GM21825 (cell line): ENCODE data around the gene ZDHHC9.

Source experiments
- ATAC-seq: cut with Tn5 transposase; IDR thresholded peaks from one replicate; pipeline ENCODE4 v1.9.1; 2021; ENCODE audit warnings: mild to moderate bottlenecking, moderate library complexity; ENCODE audit not compliant: unreplicated experiment

ZDHHC9 gene

GRCh38 chrX:129823115-129823514 lies 20.6 kb downstream of the ZDHHC9 start:
- peak; percentile 83 for ATAC-seq

DNA sequence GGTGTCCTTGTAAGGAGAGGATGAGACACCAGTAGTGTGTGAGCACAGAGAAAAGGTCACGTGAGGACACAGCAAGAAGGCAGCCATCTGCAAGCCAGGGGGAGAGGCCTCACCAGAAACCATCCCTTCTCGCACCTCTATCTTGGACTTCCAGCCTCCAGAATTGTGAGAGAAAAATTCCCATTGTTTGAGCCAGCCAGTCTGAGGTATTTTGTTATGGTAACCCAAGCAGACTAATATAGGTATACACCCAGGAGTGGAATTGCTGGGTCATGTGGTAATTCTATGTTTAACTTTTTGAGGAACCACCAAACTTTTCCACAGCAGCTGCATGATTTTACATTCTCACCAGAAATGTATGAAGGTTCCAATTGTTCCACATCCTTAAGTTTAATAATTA lies 25.6 kb downstream of the ZDHHC9 start:
- ATAC-seq = no peak

DNA sequence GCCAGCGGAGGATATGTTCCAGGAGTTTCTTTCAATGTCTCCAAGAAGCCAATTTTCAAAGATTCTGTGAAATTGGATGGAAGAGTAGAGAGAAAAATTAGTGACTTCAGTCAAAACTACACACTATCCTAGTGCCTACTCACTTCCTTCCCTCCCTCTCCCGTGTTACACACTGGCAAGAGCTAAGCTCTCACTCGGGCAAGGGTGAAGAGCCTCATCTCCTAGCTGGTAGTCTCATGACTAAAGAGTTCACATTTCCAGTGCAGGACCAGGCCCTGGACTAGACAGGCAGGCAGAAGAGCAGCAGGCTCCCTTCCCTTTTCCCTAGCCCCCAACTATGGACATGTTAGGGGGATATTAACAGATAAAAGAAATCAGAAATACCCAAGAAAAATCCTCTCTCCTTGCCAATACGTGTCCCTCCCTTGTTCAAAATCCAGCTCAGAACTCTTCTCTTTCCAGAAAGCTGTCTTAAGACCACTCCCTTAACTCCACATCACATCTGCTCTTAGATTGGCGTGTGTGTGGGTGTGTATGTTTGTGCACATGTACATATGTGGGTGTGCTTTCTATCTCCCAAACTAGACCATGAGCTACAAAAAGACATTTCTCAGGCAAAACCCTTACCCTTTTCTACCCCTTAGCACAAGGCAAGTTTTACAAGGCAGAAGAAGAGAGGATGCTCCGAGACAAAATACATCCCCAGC lies 29.9 kb downstream of the ZDHHC9 start:
- ATAC-seq = no peak

DNA sequence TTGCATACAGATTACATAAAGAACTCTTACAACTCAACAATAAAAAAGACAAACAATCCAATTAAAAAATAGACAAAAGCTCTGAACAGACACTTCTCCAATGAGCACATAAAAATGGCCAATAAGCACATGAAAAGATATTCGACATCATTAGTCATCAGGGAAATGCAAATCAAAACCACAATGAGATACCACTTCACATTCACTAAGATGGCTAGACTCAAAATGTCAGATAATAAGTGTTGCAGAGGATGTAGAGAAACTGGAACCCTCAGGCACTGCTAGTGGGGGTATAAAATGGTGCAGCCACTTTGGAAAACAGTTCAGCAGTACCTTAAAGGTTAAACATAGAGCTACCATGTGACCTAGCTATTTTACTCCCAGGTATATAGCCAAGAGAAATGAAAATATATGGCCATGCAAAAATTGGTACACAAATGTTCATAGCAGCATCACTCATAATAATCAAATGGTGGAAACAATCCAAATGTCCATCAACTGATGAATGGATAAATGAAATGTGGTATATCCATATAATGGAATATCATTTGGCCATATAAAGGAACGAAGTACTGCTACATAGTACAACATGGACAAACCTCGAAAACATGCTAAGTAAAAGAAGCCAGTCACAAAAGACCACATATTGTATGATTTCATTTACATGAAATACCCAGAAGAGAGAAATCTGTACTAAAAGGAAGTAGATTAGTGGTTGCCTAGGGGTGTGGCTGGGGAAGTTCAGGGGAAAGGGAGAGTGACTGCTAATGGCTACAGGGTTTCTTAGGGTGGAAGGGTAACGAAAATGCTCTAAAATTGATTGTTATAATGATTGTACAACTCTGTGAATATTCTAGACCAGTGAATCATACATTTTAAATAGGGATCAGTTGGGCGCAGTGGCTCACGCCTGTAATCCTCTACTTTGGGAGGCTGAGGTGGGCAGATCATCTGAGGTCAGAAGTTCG lies 34.6 kb downstream of the ZDHHC9 start:
- no peak for ATAC-seq

GRCh38 chrX:129808158-129808828 lies 35.4 kb downstream of the ZDHHC9 start:
- no peak for ATAC-seq

DNA sequence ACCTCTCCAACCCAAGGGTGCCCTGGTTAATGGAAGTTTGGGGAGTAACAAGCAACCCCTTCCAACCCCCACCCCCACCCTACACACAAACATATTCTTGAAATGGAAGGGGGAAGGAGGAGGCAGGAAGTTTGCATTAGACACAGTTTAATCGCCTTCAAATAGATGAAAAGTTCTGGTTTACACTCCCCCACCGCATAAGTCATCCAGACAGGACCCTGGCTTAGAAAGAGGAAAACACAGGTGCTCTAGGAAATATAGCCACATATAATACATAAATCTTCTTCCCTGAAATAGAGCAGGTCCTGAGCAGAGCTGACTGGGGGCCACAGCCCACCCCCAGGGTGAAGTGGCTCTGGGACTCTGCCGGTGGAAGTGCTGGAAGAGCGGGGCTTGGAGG lies 38.9 kb downstream of the ZDHHC9 start:
- no peak for ATAC-seq

GRCh38 chrX:129802863-129803262 lies 40.8 kb downstream of the ZDHHC9 start:
- no peak for ATAC-seq

DNA sequence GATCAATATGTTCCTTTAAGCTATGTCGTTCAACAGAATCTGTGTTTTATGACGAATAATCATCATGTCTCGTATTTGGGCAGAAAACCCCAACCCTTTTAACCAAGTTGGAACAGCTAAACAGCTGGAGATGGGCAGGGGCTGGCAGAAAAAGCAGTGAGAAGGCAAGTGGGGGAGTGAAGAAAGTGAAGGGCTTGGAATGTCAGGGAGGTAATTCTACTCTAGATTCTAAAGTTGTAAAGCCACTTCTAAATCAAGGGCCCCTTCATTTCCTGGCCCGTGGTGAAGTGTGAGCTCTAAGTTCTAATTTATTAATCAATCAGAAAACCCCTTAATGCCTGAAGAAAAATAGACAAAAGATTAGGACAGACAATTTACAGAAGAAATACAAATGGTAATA lies 43.5 kb downstream of the ZDHHC9 start:
- no peak for ATAC-seq

- ATAC-seq = no peak
Measured at GRCh38 chrX:129798888-129799287, 44.8 kb downstream of the ZDHHC9 start.

- no peak for ATAC-seq
Measured at GRCh38 chrX:129798456-129798855, 45.2 kb downstream of the ZDHHC9 start.

DNA sequence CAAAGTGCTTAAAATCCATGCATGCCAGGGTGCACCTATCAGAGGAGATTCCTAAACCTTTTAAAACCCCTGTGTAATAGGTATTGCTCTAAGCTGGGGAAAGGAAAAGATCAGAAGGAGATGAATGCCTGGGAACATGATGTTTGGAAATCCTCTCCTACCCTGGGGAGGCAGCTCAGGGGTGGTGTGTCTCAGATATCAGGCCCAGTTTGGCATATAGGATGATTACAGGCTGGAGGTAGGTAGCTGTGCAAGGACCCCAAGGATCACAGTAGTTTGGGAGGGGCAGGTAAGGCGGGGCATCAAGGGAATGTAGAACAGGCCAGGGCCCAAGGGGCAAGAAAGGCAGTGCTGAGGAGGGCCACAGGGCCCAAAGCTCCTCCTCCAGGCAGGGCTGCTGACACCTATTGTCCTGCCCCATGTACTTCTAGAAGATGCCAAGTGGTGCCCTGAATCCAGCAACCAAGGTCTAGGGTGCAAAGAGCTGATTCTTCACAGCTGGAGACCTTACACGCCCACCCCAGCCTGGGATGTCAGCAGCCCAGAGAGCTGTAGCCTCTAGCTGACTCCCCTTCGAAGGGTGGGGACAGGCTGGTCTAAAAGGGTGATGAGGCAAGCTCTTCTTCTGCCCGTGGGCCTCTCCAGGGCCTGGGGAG lies 46.3 kb downstream of the ZDHHC9 start:
- no peak for ATAC-seq

DNA sequence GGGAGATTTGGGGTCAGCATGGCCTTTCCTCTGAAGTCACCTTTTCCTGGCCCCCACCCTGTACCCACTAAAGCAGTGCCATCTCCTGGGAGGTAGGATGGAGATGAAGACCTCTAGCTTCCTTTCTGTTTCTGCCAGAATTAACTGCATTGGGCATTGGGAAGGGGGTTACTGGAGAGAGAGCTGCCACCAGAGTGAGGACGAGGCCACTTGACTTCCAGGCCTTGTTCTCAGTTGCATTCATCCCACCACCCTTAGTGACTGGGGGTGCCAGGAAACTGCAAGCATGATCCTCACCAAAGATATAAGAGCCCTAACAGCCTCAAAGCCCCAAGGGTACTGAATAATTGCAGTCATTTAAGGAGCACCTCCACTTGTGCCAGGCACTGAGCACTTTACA lies 48.1 kb downstream of the ZDHHC9 start:
- ATAC-seq = no peak

- no peak for ATAC-seq
Measured at GRCh38 chrX:129793604-129794191, 50.0 kb downstream of the ZDHHC9 start.

DNA sequence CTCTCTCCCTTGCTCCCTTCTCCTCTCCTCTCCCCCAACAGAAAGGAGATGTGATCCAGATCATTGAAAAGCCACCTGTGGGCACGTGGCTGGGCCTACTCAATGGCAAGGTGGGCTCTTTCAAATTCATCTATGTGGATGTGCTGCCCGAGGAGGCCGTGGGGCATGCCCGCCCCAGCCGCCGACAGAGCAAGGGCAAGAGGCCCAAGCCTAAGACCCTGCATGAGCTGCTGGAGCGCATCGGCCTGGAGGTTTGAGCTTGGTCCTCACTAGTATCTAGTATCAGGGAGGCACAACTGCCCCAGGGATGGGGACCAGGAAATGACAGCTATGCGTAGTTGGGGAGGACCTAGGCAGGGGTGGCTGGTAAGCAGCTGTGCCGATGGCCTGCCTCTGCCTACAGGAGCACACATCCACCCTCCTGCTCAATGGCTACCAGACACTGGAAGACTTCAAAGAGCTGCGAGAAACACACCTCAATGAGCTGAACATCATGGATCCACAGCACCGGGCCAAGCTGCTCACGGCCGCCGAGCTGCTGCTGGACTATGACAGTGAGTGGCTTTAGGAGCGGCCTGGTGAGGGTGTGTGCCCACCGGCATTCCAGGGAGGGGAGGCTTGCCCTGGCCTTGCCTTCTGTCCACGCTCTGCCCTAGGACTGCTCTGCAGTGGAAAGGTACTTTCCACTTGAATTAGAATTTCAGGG lies 50.9 kb downstream of the ZDHHC9 start:
- no peak for ATAC-seq

DNA sequence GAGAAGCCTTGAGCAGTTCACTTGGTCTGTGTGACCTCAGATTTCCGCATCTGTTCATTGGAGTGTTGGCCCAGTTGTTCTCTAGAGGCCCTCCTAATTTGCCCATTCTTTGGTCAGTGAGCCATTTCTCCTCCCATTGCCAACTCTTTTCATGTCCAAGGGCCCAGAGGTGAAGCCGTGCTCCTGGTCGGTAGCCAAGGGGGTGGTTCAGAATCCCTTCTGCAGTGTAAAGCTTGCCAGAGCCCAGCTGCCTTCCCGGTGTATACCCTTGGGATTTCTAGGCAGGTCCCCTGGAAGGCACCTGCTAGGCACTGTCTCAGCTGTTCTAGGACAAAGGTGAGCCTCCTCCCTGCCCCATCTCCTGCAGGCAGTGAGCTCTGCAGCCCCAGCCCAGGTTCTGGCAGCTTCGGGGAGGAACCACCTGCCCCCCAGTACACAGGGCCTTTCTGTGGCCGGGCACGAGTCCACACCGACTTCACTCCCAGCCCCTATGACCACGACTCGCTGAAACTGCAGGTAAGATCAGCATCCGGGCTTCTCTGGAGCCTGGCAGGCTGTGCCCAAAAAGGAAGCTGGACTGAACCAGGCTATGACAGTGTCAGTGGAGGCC lies 51.6 kb downstream of the ZDHHC9 start:
- ATAC-seq = no peak

- ATAC-seq = no peak
Measured at GRCh38 chrX:129791336-129791735, 52.4 kb downstream of the ZDHHC9 start.

DNA sequence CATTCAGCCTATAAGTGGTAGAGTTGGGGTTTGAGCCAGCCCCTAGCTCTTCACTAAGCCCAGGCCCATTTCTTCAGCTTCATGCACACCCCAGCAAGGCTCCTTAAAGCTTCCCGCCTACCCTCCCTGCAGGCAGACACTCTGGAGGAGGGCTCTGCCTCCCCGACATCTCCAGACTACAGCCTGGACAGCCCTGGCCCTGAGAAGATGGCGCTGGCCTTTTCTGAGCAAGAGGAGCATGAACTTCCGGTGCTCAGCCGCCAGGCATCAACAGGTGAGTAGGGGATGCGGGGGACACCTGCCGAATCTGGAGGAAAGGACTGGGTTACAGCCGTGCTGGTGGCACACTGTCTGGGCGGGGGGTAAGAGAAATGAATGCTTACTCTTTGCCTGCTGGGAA lies 52.9 kb downstream of the ZDHHC9 start:
- no peak for ATAC-seq

DNA sequence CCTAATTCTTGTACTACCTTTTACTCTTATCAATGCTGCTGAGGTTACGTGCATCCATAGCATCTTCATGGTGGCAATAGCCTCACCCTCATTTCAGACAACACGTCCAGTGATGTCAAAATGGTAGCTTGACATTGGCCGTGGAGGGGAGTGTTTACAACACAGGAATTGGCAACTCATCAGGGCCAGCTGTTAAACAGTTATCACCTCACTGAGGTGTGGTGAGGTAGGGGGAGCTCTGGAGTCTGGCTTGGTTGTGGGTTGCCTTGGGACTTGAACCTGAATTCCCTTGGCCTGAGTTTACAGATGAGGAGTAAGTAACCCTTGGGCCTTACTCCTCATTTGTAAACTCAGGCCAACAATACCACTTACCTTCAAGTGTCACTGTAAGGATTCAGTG lies 53.5 kb downstream of the ZDHHC9 start:
- ATAC-seq = no peak

DNA sequence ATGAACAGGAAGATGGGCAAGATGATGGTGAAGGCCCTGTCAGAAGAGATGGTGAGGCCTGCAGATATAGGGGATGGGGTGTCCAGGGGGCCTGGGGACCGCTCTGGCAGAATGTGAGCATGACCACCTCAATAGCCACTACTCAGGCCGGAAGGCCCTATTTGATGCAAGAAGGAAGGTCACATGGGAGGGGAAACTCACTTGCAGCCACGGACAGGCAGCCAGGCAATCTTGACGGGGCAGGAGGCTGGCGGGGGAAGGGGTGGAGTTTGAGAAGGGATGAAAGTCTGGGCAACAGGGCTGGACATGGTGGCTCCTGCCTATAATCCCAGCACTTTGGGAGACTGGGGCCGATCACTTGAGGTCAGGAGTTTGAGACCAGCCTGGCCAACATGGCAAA lies 55.2 kb downstream of the ZDHHC9 start:
- no peak for ATAC-seq
